SK-N-MC (cell line): ENCODE results near the gene KCNJ6.
"Not testable (repeated sequence)": the region's sequence is repeated elsewhere in the genome, so short reads cannot be mapped to it uniquely, and the experiment has no call there.

Experiments used
- DNase-seq: peaks from one replicate; pipeline ENCODE4 v3.0.0-alpha.2; 2011; ENCODE audit warnings: low read depth, low spot score
- H3K27ac ChIP-seq: fragments of 200-600 bp; sonication (generic); 2 replicates; pipeline ENCODE4 v1.5.1; 2016; ENCODE audit warnings: mixed run types
- H3K36me3 ChIP-seq: fragments of 200-600 bp; sonication (generic); 2 replicates; pipeline ENCODE4 v1.6.1; 2017; ENCODE audit warnings: antibody characterized with exemption, low read length, mixed read lengths; ENCODE audit not compliant: insufficient read depth
- H3K4me3 ChIP-seq: fragments of 200-600 bp; sonication (generic); 2 replicates; pipeline ENCODE4 v1.5.1; 2016
- H3K9ac ChIP-seq: fragments of 200-600 bp; sonication (generic); 2 replicates; pipeline ENCODE4 v1.8.0; 2017; ENCODE audit warnings: mixed run types, mixed read lengths; ENCODE audit not compliant: insufficient read length
- H3K9me3 ChIP-seq: fragments of 200-600 bp; sonication (generic); 2 replicates; pipeline ENCODE4 v1.6.1; 2017; ENCODE audit warnings: low read depth, mild to moderate bottlenecking, antibody characterized with exemption, low read length, moderate library complexity, mixed read lengths
- EZH2 ChIP-seq: fragments of 200-600 bp; sonication (generic); IDR thresholded peaks from one replicate; pipeline ENCODE4 v1.6.1; 2017; ENCODE audit warnings: antibody characterized with exemption
- FOXP2 ChIP-seq: optimal IDR thresholded peaks from 2 replicates; pipeline ENCODE3; 2011; ENCODE audit warnings: mild to moderate bottlenecking, moderate library complexity; ENCODE audit not compliant: insufficient read depth; ENCODE audit errors: extremely low read length, control extremely low read depth
- POLR2AphosphoS5 ChIP-seq: IDR thresholded peaks from 2 replicates; pipeline ENCODE4 v1.6.1; 2012; ENCODE audit warnings: mild to moderate bottlenecking, low read depth, low read length, borderline replicate concordance

The KCNJ6 gene

DNA sequence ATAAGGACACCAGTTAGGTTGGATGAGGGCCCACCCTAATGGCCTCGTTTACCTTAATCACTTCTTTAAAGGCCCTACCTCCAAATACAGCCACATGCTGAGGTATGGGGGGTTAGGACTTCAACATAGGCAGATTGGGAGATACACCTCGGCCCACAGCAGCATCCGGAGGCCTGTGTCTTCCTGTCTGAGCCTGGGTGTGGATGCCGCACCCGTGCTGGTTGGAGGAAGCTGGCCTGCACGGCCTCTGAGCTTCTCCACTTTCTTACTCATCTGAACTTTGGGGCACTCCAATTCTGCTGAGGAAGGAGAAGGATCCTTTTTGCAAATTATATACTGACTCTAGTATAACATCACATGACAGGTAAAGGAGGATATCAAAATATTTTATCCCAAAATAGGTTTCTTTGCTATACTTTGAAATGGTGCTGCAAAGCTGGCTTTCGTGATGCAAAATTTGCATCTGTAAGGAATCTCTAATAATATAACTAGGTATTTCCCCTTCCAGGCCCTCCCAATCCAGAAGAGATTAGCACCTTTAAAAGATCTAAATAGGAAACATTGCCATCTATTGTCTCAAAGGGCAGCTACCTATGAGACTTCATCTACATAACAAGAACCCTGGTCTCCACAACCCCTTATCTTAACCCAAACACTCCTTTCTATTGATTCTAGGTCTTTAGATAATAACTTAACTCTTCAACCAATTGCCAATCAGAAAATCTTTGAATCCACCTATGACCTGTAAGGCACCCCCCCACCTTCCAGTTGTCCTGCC, 247.6 kb downstream of the KCNJ6 start:
- no peak overlapping the region for H3K9ac ChIP-seq
- no peak overlapping the region for H3K27ac ChIP-seq
- TF ChIP-seq EZH2 (no peak), POLR2AphosphoS5 (no peak), FOXP2 (no peak)
- no peaks in the 10 kb centered on the region for H3K9me3 ChIP-seq
- no peak overlapping the region for H3K4me3 ChIP-seq
- H3K36me3 ChIP-seq = no peaks in the 10 kb centered on the region
- DNase-seq = no peak

DNA sequence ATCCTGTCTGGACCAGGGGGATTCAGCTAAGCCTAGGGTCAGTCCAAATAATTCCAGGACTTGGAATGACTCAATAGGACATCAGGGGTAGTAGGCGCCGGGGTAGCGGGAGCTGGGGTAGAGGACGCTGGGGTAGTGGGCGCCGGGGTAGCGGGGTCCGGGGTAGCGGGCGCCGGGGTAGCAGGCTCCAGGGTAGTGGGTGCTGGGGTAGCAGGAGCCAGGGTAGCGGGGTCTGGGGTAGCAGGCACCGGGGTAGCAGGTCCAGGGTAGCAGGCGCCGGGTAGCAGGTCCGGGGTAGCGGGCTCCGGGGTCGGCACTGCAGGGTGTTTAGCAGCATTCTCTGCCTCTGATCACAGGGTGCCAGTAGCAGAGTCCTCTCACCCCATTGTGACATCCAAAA, 248.9 kb downstream of the KCNJ6 start:
- no peak for DNase-seq
- Histone ChIP-seq H3K27ac (no peak overlapping the region), H3K4me3 (no peak overlapping the region), H3K9me3 (no peaks in the 10 kb centered on the region), H3K36me3 (no peaks in the 10 kb centered on the region), H3K9ac (no peak overlapping the region)
- TF ChIP-seq EZH2 (no peak), FOXP2 (no peak), POLR2AphosphoS5 (no peak)

- H3K9ac ChIP-seq = no peak overlapping the region
- no peak for DNase-seq
- H3K4me3 ChIP-seq = no peak overlapping the region
- H3K27ac ChIP-seq = no peak overlapping the region
- H3K9me3 ChIP-seq = no peaks in the 10 kb centered on the region
- no peaks in the 10 kb centered on the region for H3K36me3 ChIP-seq
- no peak for TF ChIP-seq EZH2
- no peak for TF ChIP-seq FOXP2
- TF ChIP-seq POLR2AphosphoS5 = no peak
These were observed 250.8 kb downstream of the KCNJ6 start for GRCh38 chr21:37665230-37666024.

GRCh38 chr21:37662227-37662626, 254.0 kb downstream of the KCNJ6 start:
- not testable (repeated sequence) for DNase-seq, H3K9me3 ChIP-seq, H3K36me3 ChIP-seq, H3K27ac ChIP-seq, H3K4me3 ChIP-seq, H3K9ac ChIP-seq

DNA sequence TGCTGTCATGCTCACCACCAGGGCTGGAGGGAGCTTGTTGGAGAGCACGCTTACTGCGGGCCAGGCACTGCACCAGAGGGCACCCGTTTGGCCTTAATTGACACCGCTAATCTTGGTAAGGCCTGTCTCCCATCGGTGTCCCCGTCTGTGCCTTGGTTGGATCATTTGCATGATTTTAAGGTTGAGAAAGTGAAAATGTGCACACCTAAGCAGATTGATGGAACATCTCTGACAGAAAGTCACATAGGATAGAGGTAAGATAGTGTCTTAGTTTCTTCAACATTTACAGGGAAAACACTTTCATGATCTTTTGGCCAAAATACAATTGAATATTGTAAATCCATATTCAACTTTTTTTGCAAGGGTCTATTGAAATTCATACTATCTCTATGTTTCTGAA, 255.5 kb downstream of the KCNJ6 start:
- H3K27ac ChIP-seq = no peak overlapping the region
- H3K9ac ChIP-seq = no peak overlapping the region
- H3K36me3 ChIP-seq = no peaks in the 10 kb centered on the region
- H3K9me3 ChIP-seq = no peaks in the 10 kb centered on the region
- H3K4me3 ChIP-seq = no peak overlapping the region
- TF ChIP-seq EZH2 (no peak), POLR2AphosphoS5 (no peak), FOXP2 (no peak)
- no peak for DNase-seq

DNA sequence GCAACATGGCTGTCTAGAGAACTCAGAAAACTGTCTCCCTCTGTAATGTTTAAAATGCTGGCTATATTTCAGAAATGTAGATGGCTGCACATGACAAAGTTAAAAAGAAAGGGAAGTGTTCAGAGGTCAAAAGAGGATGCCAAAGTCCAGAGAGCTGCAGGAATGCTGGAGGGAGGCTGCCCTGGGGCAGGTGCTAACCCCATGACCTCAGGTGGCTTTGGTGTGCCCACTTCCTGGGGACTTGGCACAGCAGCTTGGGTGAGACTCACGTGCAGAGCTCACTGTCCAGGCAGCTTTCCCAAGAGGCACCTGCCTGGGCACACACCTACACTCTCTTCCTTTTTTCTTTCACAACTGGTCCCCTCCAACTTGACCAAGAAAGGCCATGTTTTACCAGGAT, 256.4 kb downstream of the KCNJ6 start:
- H3K4me3 ChIP-seq = no peak overlapping the region
- no peak overlapping the region for H3K9ac ChIP-seq
- H3K36me3 ChIP-seq = no peaks in the 10 kb centered on the region
- no peak for DNase-seq
- no peaks in the 10 kb centered on the region for H3K9me3 ChIP-seq
- TF ChIP-seq FOXP2 = no peak
- TF ChIP-seq EZH2 = no peak
- TF ChIP-seq POLR2AphosphoS5 = no peak
- H3K27ac ChIP-seq = no peak overlapping the region

DNA sequence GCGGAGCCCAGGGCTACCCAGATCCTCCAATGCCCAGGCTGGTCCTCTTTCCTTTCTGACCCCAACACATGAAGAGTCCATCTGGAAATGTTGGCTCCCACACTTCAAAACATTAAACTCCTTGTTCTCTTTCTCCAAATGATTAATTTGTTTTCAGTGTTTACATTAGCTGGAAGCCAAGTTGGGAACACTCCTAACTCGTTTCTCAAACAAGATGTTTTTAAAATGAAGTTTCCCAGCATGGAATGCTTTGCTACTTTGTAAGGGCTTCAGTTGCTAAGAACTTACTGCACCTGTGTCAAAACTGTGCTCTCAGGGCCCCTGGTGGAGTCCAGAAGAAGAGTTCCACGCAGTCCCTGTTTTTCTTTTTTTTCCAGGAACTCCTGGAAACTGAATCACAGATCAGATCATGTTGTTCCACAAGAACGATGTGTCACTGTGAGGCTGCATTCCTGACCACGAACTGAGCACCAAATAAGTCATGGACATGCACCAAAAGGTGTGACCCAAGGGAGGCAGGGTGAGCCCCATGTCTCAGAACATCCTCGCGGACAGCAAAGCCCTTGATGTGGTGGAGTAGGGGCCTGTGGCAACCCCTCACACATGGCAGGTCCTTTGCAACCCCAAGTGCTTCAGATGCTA, 257.3 kb downstream of the KCNJ6 start:
- Histone ChIP-seq H3K36me3 (no peaks in the 10 kb centered on the region), H3K27ac (no peak overlapping the region), H3K9ac (no peak overlapping the region), H3K4me3 (no peak overlapping the region), H3K9me3 (no peaks in the 10 kb centered on the region)
- no peak for TF ChIP-seq FOXP2
- no peak for TF ChIP-seq EZH2
- no peak for TF ChIP-seq POLR2AphosphoS5
- DNase-seq = no peak

DNA sequence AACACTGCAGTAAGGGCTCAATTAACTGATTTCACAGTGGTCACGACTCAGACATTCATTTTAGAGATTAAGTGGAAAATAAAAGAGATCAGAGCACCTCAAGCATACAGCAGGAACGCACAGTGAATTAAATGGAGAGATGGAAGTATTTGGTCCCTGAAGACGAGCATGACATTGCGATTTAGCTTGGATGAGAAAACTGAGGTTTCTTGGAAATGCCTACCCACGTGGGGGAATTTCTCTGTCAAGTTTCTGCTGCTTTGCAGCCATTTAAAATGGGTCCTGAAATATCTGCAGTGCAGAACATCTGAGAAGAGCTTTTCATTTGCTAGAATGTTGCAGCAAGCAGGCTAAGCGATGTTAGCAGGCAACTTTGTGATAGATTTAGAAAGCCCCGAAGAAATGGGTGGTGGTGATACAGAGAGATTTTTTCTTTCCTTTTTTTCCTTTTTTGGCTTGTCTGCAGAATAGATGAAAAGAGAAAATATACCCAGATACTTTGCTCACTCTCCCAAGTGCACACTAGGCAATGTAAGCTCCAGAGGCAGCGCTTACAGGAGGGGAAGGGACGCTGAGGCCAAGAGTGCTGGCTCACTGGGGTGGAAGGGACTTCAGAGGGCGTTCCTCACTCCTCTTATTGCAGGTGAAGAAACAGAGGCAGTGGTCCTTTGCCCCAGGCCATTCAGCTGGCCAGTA, 258.0 kb downstream of the KCNJ6 start:
- TF ChIP-seq FOXP2 = no peak
- TF ChIP-seq POLR2AphosphoS5 = no peak
- no peak for TF ChIP-seq EZH2
- Histone ChIP-seq H3K27ac (no peak overlapping the region), H3K36me3 (no peaks in the 10 kb centered on the region), H3K9ac (no peak overlapping the region), H3K4me3 (no peak overlapping the region), H3K9me3 (no peaks in the 10 kb centered on the region)
- DNase-seq = no peak
